ENCODE results near the gene FUT3.

FUT3 gene

GRCh38 chr19:5822181-5822844, 28.9 kb downstream of the FUT3 start:
- DNase-seq = no peak

DNA sequence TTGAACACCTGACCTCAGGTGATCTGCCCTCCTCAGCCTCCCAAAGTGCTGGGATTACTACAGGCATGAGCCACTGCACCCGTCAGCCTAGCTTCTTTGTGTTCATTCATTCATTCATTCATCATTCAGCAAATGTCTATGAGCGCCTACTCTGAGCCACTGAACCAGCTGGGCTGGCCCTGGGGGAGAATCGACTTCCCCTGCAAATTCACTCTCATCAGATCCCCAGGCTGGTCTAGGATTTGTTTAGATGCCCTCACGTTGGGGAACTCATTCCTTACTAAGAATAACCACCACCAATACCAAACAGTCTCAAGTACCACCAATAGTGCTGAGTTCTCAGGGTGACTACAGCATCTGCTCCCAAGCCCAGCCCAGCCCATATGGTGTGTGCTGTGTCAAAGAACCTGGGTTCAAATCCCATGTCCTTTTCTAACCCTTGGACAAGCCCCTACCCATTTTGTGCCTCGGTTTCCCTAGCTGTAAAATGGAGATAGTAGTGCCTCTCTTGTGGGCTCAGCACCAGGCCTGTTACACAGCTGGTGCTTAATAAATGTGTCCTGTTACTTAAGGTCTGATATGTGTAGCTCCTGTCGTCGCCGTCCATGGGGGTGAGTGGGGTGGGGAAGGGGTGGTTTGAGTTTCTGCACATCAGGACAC, 29.6 kb downstream of the FUT3 start:
- DNase-seq = no peak

DNA sequence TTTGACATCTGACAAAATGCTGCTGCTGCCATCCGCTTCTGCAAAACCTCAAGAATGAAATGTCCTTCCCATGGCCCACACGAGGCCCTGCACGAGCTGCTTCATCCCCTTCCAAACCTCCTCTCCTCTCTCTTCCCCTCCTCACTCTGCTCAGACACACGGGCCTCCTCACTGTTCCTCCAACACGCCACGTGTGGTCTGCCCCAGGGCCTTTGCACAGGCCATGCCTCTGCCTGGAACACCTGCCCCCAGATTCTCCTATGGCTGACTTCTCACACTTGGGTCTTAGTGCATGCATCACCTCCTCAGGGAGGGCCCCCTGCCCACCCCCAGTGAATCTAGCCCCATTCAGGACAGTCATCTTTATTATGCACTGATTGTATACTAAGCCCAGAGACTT, 30.5 kb downstream of the FUT3 start:
- no peak for DNase-seq

DNA sequence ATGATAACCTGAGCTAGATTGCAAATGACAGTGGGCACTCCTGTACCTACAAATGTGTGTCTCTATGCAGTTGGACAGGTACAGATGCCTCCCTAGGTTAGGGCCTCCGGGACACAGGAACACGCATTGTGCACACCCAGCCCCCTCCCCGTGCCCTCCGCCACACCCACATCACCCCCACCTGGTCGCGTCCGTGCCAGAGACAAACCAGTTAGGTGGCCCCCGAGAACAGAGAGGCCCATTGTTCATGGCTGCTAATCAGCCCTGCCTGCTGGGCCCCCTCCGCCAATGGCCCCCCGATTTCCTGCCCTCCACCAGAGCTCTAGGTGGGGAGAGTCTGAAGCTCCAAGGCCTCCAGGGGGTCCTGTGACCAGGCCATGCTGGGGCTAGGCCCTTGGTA, 32.7 kb downstream of the FUT3 start:
- DNase-seq = no peak

- DNase-seq = no peak
Measured at GRCh38 chr19:5817218-5817617, 34.0 kb downstream of the FUT3 start.

GRCh38 chr19:5814852-5815246, 36.4 kb downstream of the FUT3 start:
- no peak for DNase-seq

DNA sequence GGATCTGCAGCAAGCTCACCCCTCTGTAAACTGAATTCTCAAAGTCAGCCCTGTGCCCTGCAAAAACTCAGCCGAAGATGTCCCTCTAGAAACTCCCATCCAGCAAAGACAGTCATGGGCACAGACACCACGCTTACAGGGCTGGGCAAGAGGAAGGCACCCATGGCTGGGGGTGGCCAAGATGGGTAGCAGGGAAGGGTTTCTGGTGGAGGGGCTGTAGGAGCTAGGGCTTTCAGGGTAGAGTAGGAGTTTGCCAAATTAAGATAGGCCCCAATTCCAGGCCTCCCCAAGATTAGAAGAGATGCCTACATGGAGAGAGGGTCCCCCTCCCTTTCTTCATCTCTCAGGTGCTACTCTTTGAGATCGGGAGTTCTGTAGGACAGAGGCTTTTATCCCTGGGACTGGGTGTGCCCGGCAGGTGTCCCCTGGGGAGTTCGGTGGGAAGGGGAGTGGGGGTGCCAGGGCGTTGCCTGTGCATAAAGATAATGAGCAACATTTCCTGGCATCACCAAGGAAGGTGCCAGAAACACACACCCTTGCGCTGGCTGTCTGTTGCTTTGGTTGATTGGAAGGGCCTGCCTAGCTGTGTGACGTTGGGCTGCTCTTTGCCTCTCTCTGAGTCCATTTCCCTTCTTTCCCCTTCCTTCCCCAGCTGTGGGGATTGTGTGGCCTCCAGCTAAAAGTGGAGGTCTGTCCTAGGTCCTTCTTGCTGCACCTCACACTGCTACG, 37.0 kb downstream of the FUT3 start:
- DNase-seq = no peak

DNA sequence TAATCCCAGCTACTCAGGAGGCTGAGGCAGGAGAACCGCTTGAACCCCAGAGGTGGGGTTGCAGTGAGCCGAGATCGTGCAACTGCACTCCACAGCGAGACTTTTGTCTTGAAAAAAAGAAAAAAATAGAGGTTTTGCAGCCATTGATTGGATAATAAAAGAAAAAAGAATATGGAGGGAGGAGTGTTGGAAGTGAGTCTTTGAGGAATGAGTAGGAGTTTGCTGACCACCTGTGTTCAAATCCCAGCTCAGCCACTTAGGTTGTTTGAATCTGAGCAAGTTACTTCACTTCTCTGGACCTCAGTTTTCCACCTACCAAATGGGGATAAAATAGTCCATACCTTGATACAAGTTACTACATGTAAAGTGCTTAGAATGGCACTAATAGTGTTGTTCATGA, 40.1 kb downstream of the FUT3 start:
- no peak for DNase-seq

- DNase-seq = no peak
Measured at GRCh38 chr19:5809469-5809868, 41.8 kb downstream of the FUT3 start.

DNA sequence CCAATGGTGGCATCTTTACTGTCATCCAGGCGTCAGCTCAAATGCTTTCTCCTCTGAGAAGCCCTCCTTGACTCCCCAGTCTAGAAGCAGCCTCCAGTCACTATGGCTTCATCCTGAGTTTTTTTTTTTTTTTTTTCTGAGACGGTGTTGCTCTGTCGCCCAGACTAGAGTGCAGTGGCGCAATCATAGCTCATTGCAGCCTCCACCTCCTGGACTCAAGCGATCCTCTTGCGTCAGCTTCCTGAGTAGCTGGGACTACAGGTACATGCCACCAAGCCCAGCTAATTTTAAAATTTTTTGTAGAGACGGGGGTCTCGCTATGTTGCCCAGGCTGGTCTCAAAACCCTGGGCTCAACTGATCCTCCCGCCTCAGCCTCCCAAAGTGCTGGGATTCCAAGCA, 42.2 kb downstream of the FUT3 start:
- no peak for DNase-seq

DNA sequence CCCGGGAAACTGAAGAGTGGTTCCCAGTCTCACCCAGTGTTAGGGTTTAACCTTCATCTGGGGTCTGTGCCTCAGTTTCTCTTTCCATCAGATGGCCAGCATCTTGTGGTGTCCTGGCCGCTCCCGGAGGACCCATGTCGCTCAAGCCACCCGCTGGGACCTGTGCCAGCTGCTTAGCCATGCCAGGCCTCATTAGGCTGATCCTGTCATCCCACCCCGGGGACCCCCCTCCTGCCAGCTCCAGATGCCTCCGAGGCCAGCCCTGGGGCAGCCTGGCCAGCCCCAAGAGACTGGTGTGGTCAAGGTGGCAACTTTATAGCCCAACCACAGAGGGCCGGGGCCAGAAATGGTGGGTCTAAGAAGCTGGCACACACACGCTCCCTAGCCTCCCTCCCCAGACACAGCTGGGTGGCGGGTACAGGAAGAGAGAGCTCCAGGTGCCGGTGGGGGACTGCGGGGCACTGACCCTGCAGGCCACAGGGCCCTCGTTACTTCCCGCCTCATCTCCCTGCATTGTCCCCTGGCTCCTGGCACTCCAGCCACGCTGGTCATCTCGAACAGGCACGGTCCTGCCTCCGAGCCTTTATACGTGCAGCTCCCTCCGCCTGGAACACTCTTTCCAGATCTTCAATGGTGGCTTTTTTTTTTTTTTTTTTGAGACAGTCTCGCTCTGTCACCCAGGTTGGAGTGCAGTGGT, 43.0 kb downstream of the FUT3 start:
- no peak for DNase-seq

- no peak for DNase-seq
Measured at GRCh38 chr19:5806905-5807304, 44.3 kb downstream of the FUT3 start.

DNA sequence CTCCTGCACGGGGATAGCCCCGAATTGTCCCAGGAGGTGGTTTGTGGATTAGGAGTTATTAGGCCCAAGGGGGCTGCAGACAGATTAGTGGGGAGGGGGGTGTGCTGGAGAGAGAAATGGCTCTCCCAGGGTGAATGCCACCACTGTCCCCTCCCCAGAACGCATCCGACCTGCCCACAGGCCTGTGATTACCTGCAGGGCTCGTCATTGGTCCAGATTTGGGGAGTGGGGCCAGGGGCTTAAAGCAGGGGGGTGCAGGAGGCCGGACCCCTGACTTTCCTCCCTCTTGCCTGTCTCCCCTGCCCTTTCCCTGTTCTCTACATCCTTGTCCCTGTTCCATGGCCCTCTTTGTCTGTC, 45.1 kb downstream of the FUT3 start:
- DNase-seq = no peak

- DNase-seq = no peak
Measured at GRCh38 chr19:5805462-5806132, 45.7 kb downstream of the FUT3 start.

- DNase-seq = no peak
Measured at GRCh38 chr19:5804516-5805461, 46.5 kb downstream of the FUT3 start, which contains the start of gene NRTN. TSS of gene NRTN (plus strand) at chr19:5805067. CDS start at chr19:5824166, 19,099 bp downstream.

GRCh38 chr19:5803752-5804515, 47.3 kb downstream of the FUT3 start:
- peak; percentile 76 for DNase-seq

DNA sequence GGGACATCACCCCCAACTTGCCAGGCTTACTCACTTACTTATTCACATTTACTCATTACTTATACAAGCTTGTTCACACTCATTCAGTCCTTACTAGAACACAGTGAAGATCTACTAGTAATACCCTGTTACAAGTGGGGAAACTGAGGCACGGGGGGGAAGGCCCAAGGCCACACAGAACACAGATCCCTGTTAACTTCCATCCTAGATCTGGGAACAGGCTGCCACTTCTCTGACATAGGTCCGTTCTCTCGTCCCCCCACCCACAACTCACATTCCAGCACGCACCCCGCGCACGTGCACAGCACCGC, 47.9 kb downstream of the FUT3 start:
- DNase-seq = no peak

DNA sequence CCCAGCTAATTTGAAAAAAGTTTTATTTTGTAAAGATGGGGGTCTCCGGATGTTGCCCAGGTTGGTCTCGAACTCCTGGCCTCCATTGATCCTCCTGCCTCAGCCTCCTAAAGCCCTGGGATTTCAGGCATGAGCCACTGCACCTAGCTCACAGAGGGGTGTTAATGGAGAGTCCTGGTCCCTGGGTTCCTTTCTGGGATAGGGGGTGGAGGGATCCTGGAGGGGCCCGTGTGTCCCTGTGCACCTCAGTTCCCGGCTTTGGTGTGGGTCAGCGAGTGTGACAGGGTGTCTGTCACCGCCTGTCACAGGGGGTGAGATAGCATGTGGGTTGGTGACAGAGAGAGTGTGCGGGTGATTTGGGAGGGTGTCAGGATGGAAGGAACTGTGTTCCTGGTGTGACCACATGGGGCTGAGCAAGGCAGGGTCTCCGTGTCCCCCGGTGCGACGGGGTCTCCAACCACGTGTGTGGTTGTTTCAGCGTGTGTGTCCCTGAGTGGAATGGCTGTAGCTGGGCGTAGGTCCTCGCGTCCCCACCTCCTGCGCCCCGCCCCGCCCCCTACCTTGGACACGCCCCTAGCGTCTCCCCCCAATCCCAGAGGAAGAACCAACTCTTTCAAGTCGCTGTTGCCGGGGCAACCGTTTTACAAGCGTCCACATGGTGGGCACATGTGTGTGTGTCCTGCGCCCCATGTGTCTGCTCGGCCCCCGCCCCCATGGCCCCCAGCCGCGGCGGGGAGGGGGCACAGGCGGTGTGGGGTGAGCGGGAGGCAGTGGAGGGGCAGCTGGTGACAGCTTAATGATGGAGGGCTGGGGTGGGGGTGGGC, 49.2 kb downstream of the FUT3 start:
- no peak for DNase-seq

GRCh38 chr19:5800361-5801270, 50.6 kb downstream of the FUT3 start:
- no peak for DNase-seq

Measured in NCI-H226 (cell line).